Measurements from ENCODE around the gene ZNF609. TPM values are rescaled to one million over a fixed set of nuclear protein-coding genes. Genes with fewer than 3 reads are reported as not detected.
"Not testable (repeated sequence)": the region's sequence is repeated elsewhere in the genome, so short reads cannot be mapped to it uniquely, and the experiment has no call there.

Gene ZNF609
- total RNA-seq, 3 donors from 2014 or later (not counting 1 experiment from before 2014, with no cell fraction given): 40.3 to 59.7 (median 55.3) TPM

- no peaks in the 10 kb centered on the region for H3K9me3 ChIP-seq (ENCODE audit: control insufficient read depth, insufficient read depth, low read length)
- H3K36me3 Mint-ChIP-seq: no peaks in the 10 kb centered on the region
- H3K27me3 ChIP-seq (ENCODE audit: control insufficient read depth, insufficient read depth, low read length): no peaks in the 10 kb centered on the region
- H3K4me3 ChIP-seq (ENCODE audit: low read length): no peak overlapping the region
- H3K9me3 Mint-ChIP-seq: no peaks in the 10 kb centered on the region
- ATAC-seq (no peak), DNase-seq (no peak)
- peaks cover 17 to 20% of the 10 kb centered on the region in 2 donors for H3K4me1 Mint-ChIP-seq
- no peaks in the 10 kb centered on the region for H3K27me3 Mint-ChIP-seq (ENCODE audit: low read depth in 2 of 2)
- no peaks in the 10 kb centered on the region for H3K4me1 ChIP-seq (ENCODE audit: control insufficient read depth, insufficient read depth, low read length)
- H3K4me3 Mint-ChIP-seq: no peak overlapping the region
- peak overlapping the region in 1 of 2 donors; percentile 49 for H3K27ac Mint-ChIP-seq
- peaks cover 4% of the 10 kb centered on the region for H3K36me3 ChIP-seq (ENCODE audit: control insufficient read depth, insufficient read depth, low read length)
- no peak overlapping the region for H3K27ac ChIP-seq (ENCODE audit: low read length)
- no peak for TF ChIP-seq CTCF (IDR thresholded peaks at IDR 0.05)
- WGBS (ENCODE audit: insufficient coverage): 93% methylated on average over 2 of the region's 2 CpGs
- intact Hi-C loops (cut with micrococcal nuclease): no loop called here
Measured at GRCh38 chr15:64493641-64494040, 33.3 kb downstream of the ZNF609 start.

GRCh38 chr15:64495968-64496367, 35.6 kb downstream of the ZNF609 start:
- H3K36me3 ChIP-seq (ENCODE audit: control insufficient read depth, insufficient read depth, low read length): peaks cover 14% of the 10 kb centered on the region
- WGBS (ENCODE audit: insufficient coverage): no CpG with 5 or more reads among the region's 2 CpGs
- H3K4me3 ChIP-seq (ENCODE audit: low read length); H3K4me1 ChIP-seq (ENCODE audit: control insufficient read depth, insufficient read depth, low read length); H3K27ac Mint-ChIP-seq; intact Hi-C loops (cut with micrococcal nuclease); ATAC-seq; H3K4me3 Mint-ChIP-seq; H3K27me3 ChIP-seq (ENCODE audit: control insufficient read depth, insufficient read depth, low read length); DNase-seq; H3K9me3 Mint-ChIP-seq; H3K27ac ChIP-seq (ENCODE audit: low read length); H3K27me3 Mint-ChIP-seq (ENCODE audit: low read depth in 2 of 2); H3K9me3 ChIP-seq (ENCODE audit: control insufficient read depth, insufficient read depth, low read length): not testable (repeated sequence)
- Mint-ChIP-seq H3K36me3 (peaks cover 18% of the 10 kb centered on the region), H3K4me1 (peaks cover 35 to 39% of the 10 kb centered on the region in 2 donors)

- Mint-ChIP-seq H3K27me3 (ENCODE audit: low read depth in 2 of 2) (no peaks in the 10 kb centered on the region), H3K36me3 (peaks cover 18% of the 10 kb centered on the region), H3K27ac (peak overlapping the region; percentile 29 to 85), H3K4me1 (peaks cover 52 to 60% of the 10 kb centered on the region in 2 donors), H3K4me3 (no peak overlapping the region), H3K9me3 (no peaks in the 10 kb centered on the region)
- no peak overlapping the region for H3K4me3 ChIP-seq (ENCODE audit: low read length)
- no peak for ATAC-seq
- 62% methylated on average over 3 of the region's 3 CpGs for WGBS (ENCODE audit: insufficient coverage)
- peaks cover 21% of the 10 kb centered on the region for H3K36me3 ChIP-seq (ENCODE audit: control insufficient read depth, insufficient read depth, low read length)
- H3K27me3 ChIP-seq (ENCODE audit: control insufficient read depth, insufficient read depth, low read length): no peaks in the 10 kb centered on the region
- no peak overlapping the region for H3K27ac ChIP-seq (ENCODE audit: low read length)
- no peak for TF ChIP-seq CTCF (IDR thresholded peaks at IDR 0.05)
- H3K4me1 ChIP-seq (ENCODE audit: control insufficient read depth, insufficient read depth, low read length): peaks cover 12% of the 10 kb centered on the region
- intact Hi-C loops (cut with micrococcal nuclease): no loop called here
- no peaks in the 10 kb centered on the region for H3K9me3 ChIP-seq (ENCODE audit: control insufficient read depth, insufficient read depth, low read length)
- no peak for DNase-seq
Measured at GRCh38 chr15:64500695-64501395, 40.5 kb downstream of the ZNF609 start.

GRCh38 chr15:64501396-64501715, 41.0 kb downstream of the ZNF609 start:
- no peaks in the 10 kb centered on the region for H3K27me3 Mint-ChIP-seq (ENCODE audit: low read depth in 2 of 2)
- H3K27ac ChIP-seq (ENCODE audit: low read length): no peak overlapping the region
- H3K27ac Mint-ChIP-seq: peak overlapping the region; percentile 63 to 85
- H3K4me1 Mint-ChIP-seq: peaks cover 52 to 60% of the 10 kb centered on the region in 2 donors
- peaks cover 19% of the 10 kb centered on the region for H3K36me3 ChIP-seq (ENCODE audit: control insufficient read depth, insufficient read depth, low read length)
- intact Hi-C loops (cut with micrococcal nuclease): no loop called here
- DNase-seq (no peak), ATAC-seq (no peak)
- no peaks in the 10 kb centered on the region for H3K9me3 ChIP-seq (ENCODE audit: control insufficient read depth, insufficient read depth, low read length)
- H3K9me3 Mint-ChIP-seq: no peaks in the 10 kb centered on the region
- no peak for TF ChIP-seq CTCF (IDR thresholded peaks at IDR 0.05)
- H3K4me3 ChIP-seq (ENCODE audit: low read length): no peak overlapping the region
- H3K4me3 Mint-ChIP-seq: no peak overlapping the region
- 86% methylated on average over 1 of the region's 1 CpG for WGBS (ENCODE audit: insufficient coverage)
- peaks cover 12% of the 10 kb centered on the region for H3K4me1 ChIP-seq (ENCODE audit: control insufficient read depth, insufficient read depth, low read length)
- no peaks in the 10 kb centered on the region for H3K27me3 ChIP-seq (ENCODE audit: control insufficient read depth, insufficient read depth, low read length)
- peaks cover 18% of the 10 kb centered on the region for H3K36me3 Mint-ChIP-seq
